ENCODE measurements around the gene KIF9. TPM values are rescaled to one million over a fixed set of nuclear protein-coding genes. Genes with fewer than 3 reads are reported as not detected.
A peak's percentile ranks its signal among the peaks of the same experiment; 100 is the strongest.

KIF9 gene
- total RNA-seq, 1 experiment from 2014 or later, result 5.8 TPM

DNA sequence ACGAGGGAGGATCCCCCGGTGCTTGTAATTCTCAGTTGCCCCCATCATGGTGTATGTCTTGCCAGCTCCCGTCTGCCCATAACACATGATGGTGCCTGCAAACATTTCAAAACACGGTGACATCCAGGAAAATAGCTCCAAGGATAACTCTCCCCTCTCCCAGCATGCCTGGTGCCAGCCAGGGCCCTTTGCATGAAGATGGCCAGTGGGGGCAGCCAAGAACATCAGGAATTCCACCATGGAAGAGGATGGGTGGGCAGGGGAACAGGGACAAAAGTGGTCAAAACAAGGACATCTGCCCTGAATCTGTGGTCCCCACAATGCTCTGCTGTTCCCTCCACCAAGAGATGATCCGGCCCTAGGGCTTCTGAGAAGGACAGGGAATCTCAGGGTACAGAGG is 9.0 kb downstream of the KIF9 start:
- peak; percentile 62 for ATAC-seq

More for the DNA sequence above, 9.0 kb downstream of the KIF9 start:
- H3K4me3 Mint-ChIP-seq, result no peak overlapping the region
- no peak overlapping the region for H3K27ac Mint-ChIP-seq
- ChIA-PET POLR2A (no interaction called here), CTCF (interaction anchor here (0.7 to 1.6 kb wide), 3 partner anchors 23 to 98 kb away, joined by 4 to 8 read pairs (median 4); no protein-coding TSS in a partner anchor)
- peak; percentile 21 for DNase-seq (ENCODE audit: low spot score)
- no peaks in the 10 kb centered on the region for H3K9me3 Mint-ChIP-seq
- TF ChIP-seq JUN (CRISPR knock-in tag; IDR thresholded peaks at IDR 0.05), result no peak
- TF ChIP-seq, protein P1, sequence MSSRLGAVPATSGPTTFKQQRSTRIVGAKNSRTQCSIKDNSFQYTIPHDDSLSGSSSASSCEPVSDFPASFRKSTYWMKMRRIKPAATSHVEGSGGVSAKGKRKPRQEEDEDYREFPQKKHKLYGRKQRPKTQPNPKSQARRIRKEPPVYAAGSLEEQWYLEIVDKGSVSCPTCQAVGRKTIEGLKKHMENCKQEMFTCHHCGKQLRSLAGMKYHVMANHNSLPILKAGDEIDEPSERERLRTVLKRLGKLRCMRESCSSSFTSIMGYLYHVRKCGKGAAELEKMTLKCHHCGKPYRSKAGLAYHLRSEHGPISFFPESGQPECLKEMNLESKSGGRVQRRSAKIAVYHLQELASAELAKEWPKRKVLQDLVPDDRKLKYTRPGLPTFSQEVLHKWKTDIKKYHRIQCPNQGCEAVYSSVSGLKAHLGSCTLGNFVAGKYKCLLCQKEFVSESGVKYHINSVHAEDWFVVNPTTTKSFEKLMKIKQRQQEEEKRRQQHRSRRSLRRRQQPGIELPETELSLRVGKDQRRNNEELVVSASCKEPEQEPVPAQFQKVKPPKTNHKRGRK (CRISPR knock-in tag; IDR thresholded peaks at IDR 0.05; ENCODE audit: borderline replicate concordance), result no peak
- no peak for TF ChIP-seq PRDM15 (CRISPR knock-in tag; IDR thresholded peaks at IDR 0.05)
- TF ChIP-seq ETV6 (CRISPR knock-in tag; IDR thresholded peaks at IDR 0.05), result no peak
- no peak for TF ChIP-seq TP53 (CRISPR knock-in tag; IDR thresholded peaks at IDR 0.05)
- no peak for TF ChIP-seq ZNF671 (CRISPR knock-in tag; IDR thresholded peaks at IDR 0.05)
- no peak for TF ChIP-seq NFE2L1 (CRISPR knock-in tag; IDR thresholded peaks at IDR 0.05)
- TF ChIP-seq JAZF1 (CRISPR knock-in tag; IDR thresholded peaks at IDR 0.05), result no peak
- TF ChIP-seq, protein P2, sequence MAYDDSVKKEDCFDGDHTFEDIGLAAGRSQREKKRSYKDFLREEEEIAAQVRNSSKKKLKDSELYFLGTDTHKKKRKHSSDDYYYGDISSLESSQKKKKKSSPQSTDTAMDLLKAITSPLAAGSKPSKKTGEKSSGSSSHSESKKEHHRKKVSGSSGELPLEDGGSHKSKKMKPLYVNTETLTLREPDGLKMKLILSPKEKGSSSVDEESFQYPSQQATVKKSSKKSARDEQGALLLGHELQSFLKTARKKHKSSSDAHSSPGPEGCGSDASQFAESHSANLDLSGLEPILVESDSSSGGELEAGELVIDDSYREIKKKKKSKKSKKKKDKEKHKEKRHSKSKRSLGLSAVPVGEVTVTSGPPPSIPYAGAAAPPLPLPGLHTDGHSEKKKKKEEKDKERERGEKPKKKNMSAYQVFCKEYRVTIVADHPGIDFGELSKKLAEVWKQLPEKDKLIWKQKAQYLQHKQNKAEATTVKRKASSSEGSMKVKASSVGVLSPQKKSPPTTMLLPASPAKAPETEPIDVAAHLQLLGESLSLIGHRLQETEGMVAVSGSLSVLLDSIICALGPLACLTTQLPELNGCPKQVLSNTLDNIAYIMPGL (CRISPR knock-in tag; IDR thresholded peaks at IDR 0.05), result no peak
- TF ChIP-seq, protein P3, sequence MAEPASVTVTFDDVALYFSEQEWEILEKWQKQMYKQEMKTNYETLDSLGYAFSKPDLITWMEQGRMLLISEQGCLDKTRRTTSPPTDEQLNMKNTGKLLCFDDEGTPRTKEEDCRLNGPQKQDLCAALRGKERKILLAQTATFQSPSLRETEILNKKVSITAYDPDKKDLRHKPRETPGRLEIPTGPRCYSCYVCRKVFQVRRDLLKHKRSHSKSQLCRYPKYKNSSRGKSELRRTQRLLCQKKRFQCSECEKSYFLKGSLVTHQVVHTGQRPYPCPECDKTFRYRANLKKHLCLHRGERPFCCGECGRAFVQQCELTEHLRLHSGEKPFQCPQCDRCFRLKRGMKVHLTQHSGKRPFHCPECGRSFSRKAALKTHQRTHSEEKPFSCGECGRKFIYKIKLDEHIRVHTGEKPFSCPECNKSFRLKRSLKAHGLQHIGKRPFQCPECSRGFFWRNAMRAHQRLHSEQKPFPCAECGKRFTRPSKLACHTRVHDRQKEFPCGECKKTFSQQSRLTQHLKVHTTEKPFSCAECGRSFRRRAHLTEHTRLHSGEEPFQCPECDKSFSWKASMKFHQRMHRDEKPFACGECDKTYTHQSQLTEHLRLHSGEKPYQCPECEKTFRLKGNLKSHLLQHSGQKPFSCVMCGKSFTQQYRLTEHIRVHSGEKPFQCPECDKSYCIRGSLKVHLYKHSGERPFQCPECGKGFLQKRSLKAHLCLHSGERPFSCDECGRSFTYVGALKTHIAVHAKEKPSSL (CRISPR knock-in tag; conservative IDR thresholded peaks at IDR 0.05), result no peak
- TF ChIP-seq, protein P4, sequence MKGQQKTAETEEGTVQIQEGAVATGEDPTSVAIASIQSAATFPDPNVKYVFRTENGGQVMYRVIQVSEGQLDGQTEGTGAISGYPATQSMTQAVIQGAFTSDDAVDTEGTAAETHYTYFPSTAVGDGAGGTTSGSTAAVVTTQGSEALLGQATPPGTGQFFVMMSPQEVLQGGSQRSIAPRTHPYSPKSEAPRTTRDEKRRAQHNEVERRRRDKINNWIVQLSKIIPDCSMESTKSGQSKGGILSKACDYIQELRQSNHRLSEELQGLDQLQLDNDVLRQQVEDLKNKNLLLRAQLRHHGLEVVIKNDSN (CRISPR knock-in tag; IDR thresholded peaks at IDR 0.05), result no peak
- TF ChIP-seq AFF4 (CRISPR knock-in tag; IDR thresholded peaks at IDR 0.05; ENCODE audit: borderline replicate concordance), result no peak
- TF ChIP-seq, protein P5, sequence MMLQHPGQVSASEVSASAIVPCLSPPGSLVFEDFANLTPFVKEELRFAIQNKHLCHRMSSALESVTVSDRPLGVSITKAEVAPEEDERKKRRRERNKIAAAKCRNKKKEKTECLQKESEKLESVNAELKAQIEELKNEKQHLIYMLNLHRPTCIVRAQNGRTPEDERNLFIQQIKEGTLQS (CRISPR knock-in tag; conservative IDR thresholded peaks at IDR 0.05), result no peak
- no peak for TF ChIP-seq OVOL2 (CRISPR knock-in tag; IDR thresholded peaks at IDR 0.05; ENCODE audit: borderline replicate concordance)
- no peak for TF ChIP-seq TEAD1 (CRISPR knock-in tag; IDR thresholded peaks at IDR 0.05)
- no peak for TF ChIP-seq ZNF416 (CRISPR knock-in tag; IDR thresholded peaks at IDR 0.05)
- TF ChIP-seq HMGA2 (CRISPR knock-in tag; IDR thresholded peaks at IDR 0.05), result no peak
- H3K4me1 Mint-ChIP-seq, result no peaks in the 10 kb centered on the region
- H3K36me3 Mint-ChIP-seq, result no peaks in the 10 kb centered on the region
- no peaks in the 10 kb centered on the region for H3K27me3 Mint-ChIP-seq (ENCODE audit: low read depth)
